Measurements from ENCODE around the gene TMEM129.

Gene TMEM129

GRCh38 chr4:1744552-1744951, 23.4 kb upstream of the TMEM129 start:
- H3K36me3 ChIP-seq (ENCODE audit: control insufficient read depth in 1 of 2, insufficient read depth in 2 of 2, low read length in 2 of 2) = peaks cover 21 to 35% of the 10 kb centered on the region in 2 donors
- H3K9me3 ChIP-seq (ENCODE audit: control insufficient read depth in 1 of 2, low read length in 2 of 2) = no peaks in the 10 kb centered on the region
- H3K4me1 ChIP-seq (ENCODE audit: control insufficient read depth in 1 of 2, insufficient read depth in 2 of 2, low read length in 2 of 2) = peaks cover 3% of the 10 kb centered on the region in 2 donors
- no peak overlapping the region for H3K9ac ChIP-seq (ENCODE audit: low read depth in 1 of 2, low read length in 2 of 2)
- H3K4me3 ChIP-seq (ENCODE audit: low read depth in 1 of 2, low read length in 2 of 2) = no peak overlapping the region
- H3K27me3 ChIP-seq (ENCODE audit: control insufficient read depth in 1 of 2, insufficient read depth in 2 of 2, low read length in 2 of 2) = no peaks in the 10 kb centered on the region
- no peak overlapping the region for H3K27ac ChIP-seq (ENCODE audit: low read depth, low read length)

- no peaks in the 10 kb centered on the region for H3K27me3 ChIP-seq (ENCODE audit: control insufficient read depth in 1 of 2, insufficient read depth in 2 of 2, low read length in 2 of 2)
Measured at GRCh38 chr4:1743975-1744374, 22.9 kb upstream of the TMEM129 start.

DNA sequence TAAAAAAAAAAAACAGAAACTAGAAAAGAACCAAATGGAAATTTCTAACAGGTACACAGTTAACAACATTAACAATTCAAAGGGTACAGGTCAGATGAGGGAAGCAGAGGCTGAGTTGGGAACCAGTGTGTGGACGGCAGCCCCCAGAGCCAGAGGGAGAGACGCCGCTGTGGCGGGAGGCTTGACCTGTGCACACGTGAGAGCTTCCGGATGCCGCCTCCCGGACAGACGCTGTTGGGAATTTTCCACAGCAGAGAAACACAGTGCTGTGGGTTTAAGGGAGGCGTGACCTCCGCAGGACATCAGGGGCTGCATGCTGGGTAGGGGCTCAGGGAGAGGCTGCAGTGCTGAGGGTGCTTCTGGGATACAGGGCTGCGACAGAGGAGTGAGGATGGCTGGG, 22.4 kb upstream of the TMEM129 start:
- no peak overlapping the region for H3K27ac ChIP-seq (ENCODE audit: low read depth, low read length)
- no peak overlapping the region for H3K4me3 ChIP-seq (ENCODE audit: low read depth in 1 of 2, low read length in 2 of 2)
- H3K27me3 ChIP-seq (ENCODE audit: control insufficient read depth in 1 of 2, insufficient read depth in 2 of 2, low read length in 2 of 2) = no peaks in the 10 kb centered on the region
- no peaks in the 10 kb centered on the region for H3K9me3 ChIP-seq (ENCODE audit: control insufficient read depth in 1 of 2, low read length in 2 of 2)
- H3K4me1 ChIP-seq (ENCODE audit: control insufficient read depth in 1 of 2, insufficient read depth in 2 of 2, low read length in 2 of 2) = peaks cover 2% of the 10 kb centered on the region in 2 donors
- H3K36me3 ChIP-seq (ENCODE audit: control insufficient read depth in 1 of 2, insufficient read depth in 2 of 2, low read length in 2 of 2) = peaks cover 27 to 39% of the 10 kb centered on the region in 2 donors
- no peak overlapping the region for H3K9ac ChIP-seq (ENCODE audit: low read depth in 1 of 2, low read length in 2 of 2)

More at GRCh38 chr4:1743975-1744374, 22.9 kb upstream of the TMEM129 start:
- no peak overlapping the region for H3K9ac ChIP-seq (ENCODE audit: low read depth in 1 of 2, low read length in 2 of 2)
- no peak overlapping the region for H3K27ac ChIP-seq (ENCODE audit: low read depth, low read length)
- H3K4me1 ChIP-seq (ENCODE audit: control insufficient read depth in 1 of 2, insufficient read depth in 2 of 2, low read length in 2 of 2) = peaks cover 3% of the 10 kb centered on the region in 2 donors
- no peak overlapping the region for H3K4me3 ChIP-seq (ENCODE audit: low read depth in 1 of 2, low read length in 2 of 2)
- peaks cover 26 to 39% of the 10 kb centered on the region in 2 donors for H3K36me3 ChIP-seq (ENCODE audit: control insufficient read depth in 1 of 2, insufficient read depth in 2 of 2, low read length in 2 of 2)
- no peaks in the 10 kb centered on the region for H3K9me3 ChIP-seq (ENCODE audit: control insufficient read depth in 1 of 2, low read length in 2 of 2)

- Histone ChIP-seq H3K36me3 (ENCODE audit: control insufficient read depth in 1 of 2, insufficient read depth in 2 of 2, low read length in 2 of 2) (peaks cover 46 to 62% of the 10 kb centered on the region in 2 donors), H3K27ac (ENCODE audit: low read depth, low read length) (no peak overlapping the region)
Measured at GRCh38 chr4:1741208-1741607, 20.1 kb upstream of the TMEM129 start.

GRCh38 chr4:1740021-1740545, 19.0 kb upstream of the TMEM129 start:
- H3K4me3 ChIP-seq (ENCODE audit: low read depth in 1 of 2, low read length in 2 of 2) = no peak overlapping the region
- H3K4me1 ChIP-seq (ENCODE audit: control insufficient read depth in 1 of 2, insufficient read depth in 2 of 2, low read length in 2 of 2) = no peaks in the 10 kb centered on the region
- H3K27me3 ChIP-seq (ENCODE audit: control insufficient read depth in 1 of 2, insufficient read depth in 2 of 2, low read length in 2 of 2) = no peaks in the 10 kb centered on the region
- peaks cover 12 to 15% of the 10 kb centered on the region in 2 donors for H3K9me3 ChIP-seq (ENCODE audit: control insufficient read depth in 1 of 2, low read length in 2 of 2)
- H3K27ac ChIP-seq (ENCODE audit: low read depth, low read length) = no peak overlapping the region
- peaks cover 48 to 72% of the 10 kb centered on the region in 2 donors for H3K36me3 ChIP-seq (ENCODE audit: control insufficient read depth in 1 of 2, insufficient read depth in 2 of 2, low read length in 2 of 2)
- H3K9ac ChIP-seq (ENCODE audit: low read depth in 1 of 2, low read length in 2 of 2) = no peak overlapping the region

More at GRCh38 chr4:1741208-1741607, 20.1 kb upstream of the TMEM129 start:
- Histone ChIP-seq H3K4me1 (ENCODE audit: control insufficient read depth in 1 of 2, insufficient read depth in 2 of 2, low read length in 2 of 2) (no peaks in the 10 kb centered on the region), H3K27me3 (ENCODE audit: control insufficient read depth in 1 of 2, insufficient read depth in 2 of 2, low read length in 2 of 2) (no peaks in the 10 kb centered on the region), H3K4me3 (ENCODE audit: low read depth in 1 of 2, low read length in 2 of 2) (no peak overlapping the region), H3K9me3 (ENCODE audit: control insufficient read depth in 1 of 2, low read length in 2 of 2) (peaks cover 12 to 15% of the 10 kb centered on the region in 2 donors), H3K9ac (ENCODE audit: low read depth in 1 of 2, low read length in 2 of 2) (no peak overlapping the region)

GRCh38 chr4:1739358-1739757, 18.2 kb upstream of the TMEM129 start:
- Histone ChIP-seq H3K27me3 (ENCODE audit: control insufficient read depth in 1 of 2, insufficient read depth in 2 of 2, low read length in 2 of 2) (no peaks in the 10 kb centered on the region), H3K9ac (ENCODE audit: low read depth in 1 of 2, low read length in 2 of 2) (no peak overlapping the region), H3K4me1 (ENCODE audit: control insufficient read depth in 1 of 2, insufficient read depth in 2 of 2, low read length in 2 of 2) (no peaks in the 10 kb centered on the region), H3K27ac (ENCODE audit: low read depth, low read length) (no peak overlapping the region), H3K4me3 (ENCODE audit: low read depth in 1 of 2, low read length in 2 of 2) (no peak overlapping the region), H3K36me3 (ENCODE audit: control insufficient read depth in 1 of 2, insufficient read depth in 2 of 2, low read length in 2 of 2) (peaks cover 46 to 76% of the 10 kb centered on the region in 2 donors), H3K9me3 (ENCODE audit: control insufficient read depth in 1 of 2, low read length in 2 of 2) (peaks cover 12 to 15% of the 10 kb centered on the region in 2 donors)

DNA sequence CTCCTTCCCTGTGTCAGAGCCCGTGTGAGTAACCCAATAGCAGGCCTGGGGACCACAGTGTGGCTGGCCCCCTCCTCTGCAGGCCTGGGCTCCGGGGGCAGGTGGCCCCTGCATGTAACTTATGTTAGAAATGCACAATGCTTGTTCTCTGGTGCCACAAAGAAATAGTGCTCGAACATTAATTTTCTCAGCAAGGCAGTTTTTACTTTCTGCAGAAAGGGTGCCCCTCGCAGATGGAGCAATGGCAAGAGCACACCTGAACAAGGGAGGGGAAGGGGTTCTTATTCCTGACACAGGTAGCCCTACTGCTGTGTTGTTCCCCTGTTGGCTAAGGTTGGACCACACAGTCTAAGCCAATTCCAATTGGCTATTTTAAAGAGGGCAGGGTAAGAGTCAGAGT, 17.3 kb upstream of the TMEM129 start:
- Histone ChIP-seq H3K4me3 (ENCODE audit: low read depth in 1 of 2, low read length in 2 of 2) (no peak overlapping the region), H3K9ac (ENCODE audit: low read depth in 1 of 2, low read length in 2 of 2) (no peak overlapping the region), H3K9me3 (ENCODE audit: control insufficient read depth in 1 of 2, low read length in 2 of 2) (peaks cover 12 to 15% of the 10 kb centered on the region in 2 donors), H3K4me1 (ENCODE audit: control insufficient read depth in 1 of 2, insufficient read depth in 2 of 2, low read length in 2 of 2) (no peaks in the 10 kb centered on the region), H3K36me3 (ENCODE audit: control insufficient read depth in 1 of 2, insufficient read depth in 2 of 2, low read length in 2 of 2) (peaks cover 42 to 67% of the 10 kb centered on the region in 2 donors), H3K27ac (ENCODE audit: low read depth, low read length) (no peak overlapping the region), H3K27me3 (ENCODE audit: control insufficient read depth in 1 of 2, insufficient read depth in 2 of 2, low read length in 2 of 2) (no peaks in the 10 kb centered on the region)

- no peak overlapping the region for H3K27ac ChIP-seq (ENCODE audit: low read depth, low read length)
- no peak overlapping the region for H3K4me3 ChIP-seq (ENCODE audit: low read depth in 1 of 2, low read length in 2 of 2)
Measured at GRCh38 chr4:1737666-1738065, 16.5 kb upstream of the TMEM129 start.

GRCh38 chr4:1736812-1737211, 15.7 kb upstream of the TMEM129 start:
- H3K9me3 ChIP-seq (ENCODE audit: control insufficient read depth in 1 of 2, low read length in 2 of 2) = peaks cover 12 to 15% of the 10 kb centered on the region in 2 donors
- no peaks in the 10 kb centered on the region for H3K27me3 ChIP-seq (ENCODE audit: control insufficient read depth in 1 of 2, insufficient read depth in 2 of 2, low read length in 2 of 2)
- no peaks in the 10 kb centered on the region for H3K4me1 ChIP-seq (ENCODE audit: control insufficient read depth in 1 of 2, insufficient read depth in 2 of 2, low read length in 2 of 2)
- H3K9ac ChIP-seq (ENCODE audit: low read depth in 1 of 2, low read length in 2 of 2) = no peak overlapping the region
- H3K4me3 ChIP-seq (ENCODE audit: low read depth in 1 of 2, low read length in 2 of 2) = no peak overlapping the region
- H3K27ac ChIP-seq (ENCODE audit: low read depth, low read length) = no peak overlapping the region
- H3K36me3 ChIP-seq (ENCODE audit: control insufficient read depth in 1 of 2, insufficient read depth in 2 of 2, low read length in 2 of 2) = peaks cover 48 to 72% of the 10 kb centered on the region in 2 donors

More at GRCh38 chr4:1737666-1738065, 16.5 kb upstream of the TMEM129 start:
- Histone ChIP-seq H3K9me3 (ENCODE audit: control insufficient read depth in 1 of 2, low read length in 2 of 2) (peaks cover 12 to 15% of the 10 kb centered on the region in 2 donors), H3K36me3 (ENCODE audit: control insufficient read depth in 1 of 2, insufficient read depth in 2 of 2, low read length in 2 of 2) (peaks cover 42 to 72% of the 10 kb centered on the region in 2 donors), H3K27me3 (ENCODE audit: control insufficient read depth in 1 of 2, insufficient read depth in 2 of 2, low read length in 2 of 2) (no peaks in the 10 kb centered on the region), H3K9ac (ENCODE audit: low read depth in 1 of 2, low read length in 2 of 2) (no peak overlapping the region), H3K4me1 (ENCODE audit: control insufficient read depth in 1 of 2, insufficient read depth in 2 of 2, low read length in 2 of 2) (no peaks in the 10 kb centered on the region)

DNA sequence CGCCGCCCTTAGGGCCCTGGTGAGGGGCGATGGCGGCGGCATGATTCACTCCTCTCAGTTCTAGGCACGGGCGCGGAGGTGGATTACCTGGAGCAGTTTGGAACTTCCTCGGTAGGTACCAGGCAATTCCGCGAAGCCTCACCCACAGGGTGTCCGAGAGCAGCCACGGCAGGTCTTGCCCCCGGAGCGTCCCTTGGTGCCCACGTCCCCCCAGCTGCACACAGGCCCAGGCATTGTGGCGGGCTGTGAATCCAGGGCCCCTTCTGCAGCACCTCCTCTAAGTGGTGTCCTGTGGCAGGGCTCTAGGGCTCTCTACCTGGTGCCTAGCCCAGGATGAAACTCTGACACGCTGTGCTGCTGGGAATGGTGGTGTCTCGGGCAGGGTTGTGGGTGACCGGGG, 14.1 kb upstream of the TMEM129 start:
- peaks cover 40 to 67% of the 10 kb centered on the region in 2 donors for H3K36me3 ChIP-seq (ENCODE audit: control insufficient read depth in 1 of 2, insufficient read depth in 2 of 2, low read length in 2 of 2)
- H3K9ac ChIP-seq (ENCODE audit: low read depth in 1 of 2, low read length in 2 of 2) = no peak overlapping the region
- no peaks in the 10 kb centered on the region for H3K27me3 ChIP-seq (ENCODE audit: control insufficient read depth in 1 of 2, insufficient read depth in 2 of 2, low read length in 2 of 2)
- peaks cover 12 to 15% of the 10 kb centered on the region in 2 donors for H3K9me3 ChIP-seq (ENCODE audit: control insufficient read depth in 1 of 2, low read length in 2 of 2)
- no peaks in the 10 kb centered on the region for H3K4me1 ChIP-seq (ENCODE audit: control insufficient read depth in 1 of 2, insufficient read depth in 2 of 2, low read length in 2 of 2)
- H3K27ac ChIP-seq (ENCODE audit: low read depth, low read length) = no peak overlapping the region
- H3K4me3 ChIP-seq (ENCODE audit: low read depth in 1 of 2, low read length in 2 of 2) = no peak overlapping the region

All from duodenal mucosa (tissue), 2 donors.